DOHH2 (cell line): ENCODE measurements around the gene USHBP1.

Source experiments
- CTCF ChIP-seq: fragments of 200-600 bp; sonication (generic); IDR thresholded peaks from one replicate; pipeline ENCODE4 v1.5.1; 2014; ENCODE audit warnings: antibody characterized with exemption, mild to moderate bottlenecking, low read depth, low read length; ENCODE audit not compliant: poor library complexity, severe bottlenecking
- EZH2phosphoT487 ChIP-seq: fragments of 200-600 bp; sonication (generic); IDR thresholded peaks from 2 replicates; pipeline ENCODE4 v1.6.1; 2017; ENCODE audit warnings: borderline replicate concordance, mild to moderate bottlenecking, antibody characterized with exemption, low read length, moderate library complexity, mixed read lengths

DNA sequence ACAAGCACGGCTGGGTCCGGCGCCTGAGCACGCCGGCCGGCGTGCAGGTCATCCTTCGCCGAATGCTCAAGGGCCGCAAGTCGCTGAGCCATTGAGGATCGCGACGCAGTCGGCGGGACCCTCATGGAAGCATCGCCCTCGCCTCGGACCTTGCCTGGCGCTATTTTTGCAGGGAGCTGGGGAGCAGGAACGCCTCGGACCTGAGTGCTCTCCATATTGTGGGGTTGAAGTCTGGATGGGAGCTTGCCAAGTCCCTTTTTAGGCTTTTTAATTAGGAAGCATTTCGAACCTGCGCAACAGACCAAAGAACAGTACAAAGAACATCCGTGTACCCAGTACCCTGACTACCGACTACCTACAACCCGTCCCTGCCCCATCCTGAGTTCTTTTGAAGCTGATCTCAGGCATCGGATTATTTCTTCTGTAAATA is 41.8 kb upstream of the USHBP1 start:
- TF ChIP-seq CTCF (no peak), EZH2phosphoT487 (no peak)
